ENCODE data around the gene ALKBH1.

- TF ChIP-seq, protein P1, sequence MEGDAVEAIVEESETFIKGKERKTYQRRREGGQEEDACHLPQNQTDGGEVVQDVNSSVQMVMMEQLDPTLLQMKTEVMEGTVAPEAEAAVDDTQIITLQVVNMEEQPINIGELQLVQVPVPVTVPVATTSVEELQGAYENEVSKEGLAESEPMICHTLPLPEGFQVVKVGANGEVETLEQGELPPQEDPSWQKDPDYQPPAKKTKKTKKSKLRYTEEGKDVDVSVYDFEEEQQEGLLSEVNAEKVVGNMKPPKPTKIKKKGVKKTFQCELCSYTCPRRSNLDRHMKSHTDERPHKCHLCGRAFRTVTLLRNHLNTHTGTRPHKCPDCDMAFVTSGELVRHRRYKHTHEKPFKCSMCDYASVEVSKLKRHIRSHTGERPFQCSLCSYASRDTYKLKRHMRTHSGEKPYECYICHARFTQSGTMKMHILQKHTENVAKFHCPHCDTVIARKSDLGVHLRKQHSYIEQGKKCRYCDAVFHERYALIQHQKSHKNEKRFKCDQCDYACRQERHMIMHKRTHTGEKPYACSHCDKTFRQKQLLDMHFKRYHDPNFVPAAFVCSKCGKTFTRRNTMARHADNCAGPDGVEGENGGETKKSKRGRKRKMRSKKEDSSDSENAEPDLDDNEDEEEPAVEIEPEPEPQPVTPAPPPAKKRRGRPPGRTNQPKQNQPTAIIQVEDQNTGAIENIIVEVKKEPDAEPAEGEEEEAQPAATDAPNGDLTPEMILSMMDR (IDR thresholded peaks at IDR 0.05; ENCODE audit: insufficient read depth, low read depth, low read length): no peak
- no peak for TF ChIP-seq EZH2 (IDR thresholded peaks at IDR 0.05; ENCODE audit: insufficient read depth, low read length)
These were observed 23.2 kb upstream of the ALKBH1 start for GRCh38 chr14:77730976-77731497.
